ENCODE measurements around the gene GRIN1.
A peak's percentile ranks its signal among the peaks of the same experiment; 100 is the strongest.

GRIN1 gene

DNA sequence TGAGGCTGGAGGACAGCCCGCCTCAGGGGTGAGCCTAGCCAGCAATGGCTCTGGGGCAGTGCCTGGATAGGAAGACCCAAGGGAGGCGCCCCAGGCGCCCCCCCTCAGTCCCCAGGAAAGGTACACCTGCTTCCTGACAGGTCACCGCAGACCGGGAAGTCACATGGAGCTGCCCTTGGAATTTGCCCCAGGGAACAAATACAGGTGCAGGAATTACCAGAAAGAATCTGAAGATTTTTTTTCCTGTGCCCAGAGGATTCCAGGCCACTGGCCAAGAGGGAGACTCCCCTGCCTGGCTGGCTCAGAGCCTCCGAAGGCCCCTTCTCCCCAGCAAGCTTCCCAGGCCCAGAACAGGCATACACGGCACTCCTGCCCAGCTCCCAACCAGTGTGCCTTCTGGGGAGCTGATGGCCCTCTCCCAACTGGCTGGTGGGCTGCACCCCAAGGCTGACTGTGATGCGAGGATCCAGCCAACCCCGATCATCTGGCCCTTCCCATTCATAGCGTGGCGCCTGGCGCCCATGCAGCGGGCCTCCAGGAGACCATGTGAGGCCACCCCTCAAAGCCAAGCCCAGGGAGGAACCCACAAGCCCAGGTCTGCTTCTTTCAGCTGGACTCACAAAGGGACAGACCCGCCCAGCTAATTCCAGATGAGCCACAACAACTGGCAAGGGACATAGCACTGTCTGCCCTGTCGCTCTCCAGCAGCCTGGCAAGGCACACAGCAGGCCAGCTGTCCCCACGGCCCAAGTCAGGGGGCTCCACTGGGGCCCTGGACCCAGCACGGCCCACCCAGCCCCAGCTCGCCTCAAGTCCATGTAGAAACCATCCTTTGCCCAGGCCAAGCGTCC, 59.3 kb downstream of the GRIN1 start:
- DNase-seq: no peak

DNA sequence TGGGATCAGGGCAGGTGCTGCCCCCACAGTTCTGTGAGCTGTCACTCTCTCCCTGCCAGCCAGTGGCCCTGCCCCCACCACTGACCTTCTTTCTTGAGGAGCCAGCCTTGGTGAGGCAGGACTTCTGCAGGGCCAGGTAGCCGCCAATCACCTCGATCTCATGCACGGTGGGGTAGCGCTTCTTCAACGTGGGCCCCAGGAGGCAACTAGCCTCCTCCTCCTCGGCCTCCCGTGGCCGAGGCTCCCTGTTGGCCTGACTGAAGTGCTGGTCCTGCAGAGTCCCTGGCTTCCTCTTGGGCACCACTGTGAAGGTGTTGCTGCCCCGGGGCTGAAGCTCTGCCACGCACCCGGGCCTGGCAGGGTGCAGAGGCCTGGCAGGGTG, 59.9 kb downstream of the GRIN1 start:
- DNase-seq: no peak

DNA sequence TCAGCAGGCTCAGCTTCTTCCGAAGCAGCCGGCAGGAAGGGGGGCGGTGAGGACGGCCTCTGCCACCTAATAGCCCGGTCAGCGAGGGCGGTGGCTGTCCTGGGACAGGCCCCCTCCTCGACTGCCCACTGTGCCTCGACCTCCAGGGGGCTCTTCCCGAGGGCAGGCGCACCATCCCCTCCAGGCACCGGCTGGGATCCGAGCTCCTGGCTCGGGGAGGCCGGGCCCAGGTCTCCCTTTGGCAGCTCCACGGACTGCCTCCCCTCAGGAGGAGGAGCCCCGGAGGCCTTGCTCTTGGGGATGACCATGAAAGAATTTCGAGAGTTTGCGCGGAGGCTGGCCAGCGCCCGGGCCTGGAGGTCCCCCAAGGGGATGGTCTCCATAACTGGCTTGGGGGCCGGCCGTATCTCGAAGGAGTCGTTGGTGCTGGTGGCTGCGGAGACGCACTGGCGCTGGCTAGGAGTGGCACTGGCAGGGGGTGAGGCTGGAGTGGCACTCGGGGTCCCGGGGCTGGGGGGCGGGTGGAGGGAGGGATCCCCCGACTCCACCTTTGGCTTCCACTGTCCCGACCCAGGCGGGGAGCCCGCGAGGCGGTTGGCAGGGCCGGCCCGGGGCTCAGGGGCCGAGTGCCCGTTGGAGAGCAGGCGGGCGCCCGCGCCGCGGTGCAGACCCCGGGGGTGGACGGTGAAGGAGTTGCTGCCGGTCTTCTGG, 60.6 kb downstream of the GRIN1 start:
- DNase-seq: no peak

DNA sequence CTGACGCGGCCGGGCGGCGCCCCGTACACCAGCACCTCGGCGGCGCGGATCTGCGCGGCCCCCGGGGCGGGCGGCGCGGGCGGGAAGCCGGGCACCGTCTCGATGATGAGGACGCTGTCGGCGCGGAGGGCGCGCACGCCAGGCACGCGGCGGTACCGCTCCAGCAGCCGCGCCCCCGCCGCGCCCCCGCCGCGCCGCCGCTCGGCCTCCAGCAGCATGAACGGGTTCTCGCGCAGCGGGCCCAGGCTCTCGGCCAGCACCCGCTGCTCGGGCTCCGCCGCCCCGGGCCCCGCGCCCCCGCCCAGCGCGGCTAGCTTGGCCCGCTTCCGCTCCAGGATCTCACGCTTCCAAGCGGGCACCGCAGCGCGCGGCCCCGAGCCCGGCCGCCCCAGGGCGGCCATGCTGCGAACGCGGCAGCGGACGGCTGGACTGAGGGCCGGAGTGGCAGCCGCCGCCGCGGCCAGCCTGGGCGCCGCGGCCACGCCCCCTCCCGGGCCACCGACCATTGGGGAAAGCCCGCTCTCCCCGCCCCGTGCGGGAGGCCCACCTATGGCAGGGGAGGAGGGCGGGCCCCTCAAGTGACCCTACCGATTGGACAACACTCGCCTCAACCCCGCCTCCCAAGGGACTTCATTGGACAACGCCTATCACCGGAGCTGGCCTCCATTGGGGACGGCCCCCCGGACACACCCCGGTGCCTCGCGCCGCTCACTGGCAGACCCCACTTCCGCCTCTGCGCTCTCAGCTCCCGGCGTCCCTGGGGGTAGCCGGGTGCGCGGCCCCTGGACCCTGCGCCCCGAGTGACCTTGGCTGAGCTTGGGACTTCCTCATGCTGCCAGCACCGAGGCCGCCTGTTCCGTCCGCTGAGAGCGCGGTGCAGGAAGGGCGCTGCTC, 61.6 kb downstream of the GRIN1 start, which contains the start of gene TPRN:
Gene TPRN (minus strand): TSS at position 431 of the 894 bp plus-strand sequence. CDS start 30 bp downstream, at position 401.
- peak; percentile 100 for DNase-seq

DNA sequence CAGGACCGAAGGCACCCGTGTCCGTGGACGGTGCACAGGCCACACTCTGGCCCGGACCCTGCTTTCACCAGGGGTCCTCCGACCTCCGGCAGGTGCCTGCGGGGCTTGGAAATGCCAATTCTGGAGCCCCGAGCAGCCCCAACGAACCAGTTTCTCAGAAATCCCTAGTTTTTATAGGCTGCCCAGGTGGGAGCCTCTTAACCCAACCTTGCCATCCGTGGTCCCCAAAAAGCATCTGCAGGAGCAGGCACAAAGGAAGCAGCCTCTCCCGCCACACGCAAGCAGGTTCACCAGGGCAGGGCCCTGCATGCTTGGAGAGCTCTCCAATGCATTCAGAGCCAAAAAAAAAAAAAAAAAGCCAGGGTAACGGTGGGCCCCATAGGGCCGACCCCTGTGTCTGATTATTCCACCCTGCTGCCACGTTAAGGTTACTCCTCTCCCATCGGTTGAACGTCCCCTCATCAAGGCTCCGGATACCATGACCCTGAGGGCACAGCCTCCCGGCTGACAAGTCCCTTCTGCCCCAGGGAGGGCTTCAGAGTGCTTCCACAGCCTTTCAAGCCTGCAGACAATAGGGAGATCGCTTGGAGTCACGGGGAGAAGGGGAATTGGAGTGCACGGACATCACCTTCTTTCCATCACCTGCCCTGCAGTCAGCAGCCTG, 62.4 kb downstream of the GRIN1 start:
- no peak for DNase-seq

DNA sequence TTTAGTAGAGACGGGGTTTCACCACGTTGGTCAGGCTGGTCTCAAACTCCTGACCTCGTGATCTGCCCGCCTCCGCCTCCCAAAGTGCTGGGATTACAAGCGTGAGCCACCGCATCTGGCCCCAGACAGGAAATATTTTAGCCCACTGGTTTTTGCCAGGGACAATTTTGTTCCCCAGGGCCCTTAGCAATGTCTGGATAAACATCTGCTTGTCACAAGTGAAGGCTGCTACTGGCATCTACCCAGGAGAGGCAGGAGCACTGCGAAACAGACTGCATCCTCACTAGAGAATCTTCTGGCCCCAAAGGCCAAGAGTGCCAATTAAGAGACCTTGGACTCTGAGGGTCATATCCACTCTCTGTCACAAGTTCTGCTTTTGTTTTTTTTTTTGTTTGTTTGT, 64.0 kb downstream of the GRIN1 start:
- DNase-seq: no peak

DNA sequence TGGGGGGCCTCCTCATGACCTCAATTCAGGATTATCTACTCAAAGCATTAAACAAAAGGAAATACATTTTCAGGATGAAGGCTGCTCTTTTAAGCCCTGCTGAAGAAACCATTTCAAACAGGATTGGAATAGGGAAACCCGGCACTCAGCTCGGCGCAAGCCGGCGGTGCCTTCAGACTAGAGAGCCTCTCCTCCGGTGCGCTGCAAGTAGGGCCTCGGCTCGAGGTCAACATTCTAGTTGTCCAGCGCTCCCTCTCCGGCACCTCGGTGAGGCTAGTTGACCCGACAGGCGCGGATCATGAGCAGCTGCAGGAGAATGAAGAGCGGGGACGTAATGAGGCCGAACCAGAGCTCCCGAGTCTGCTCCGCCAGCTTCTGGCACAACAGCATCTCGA, 65.8 kb downstream of the GRIN1 start:
- DNase-seq: no peak

DNA sequence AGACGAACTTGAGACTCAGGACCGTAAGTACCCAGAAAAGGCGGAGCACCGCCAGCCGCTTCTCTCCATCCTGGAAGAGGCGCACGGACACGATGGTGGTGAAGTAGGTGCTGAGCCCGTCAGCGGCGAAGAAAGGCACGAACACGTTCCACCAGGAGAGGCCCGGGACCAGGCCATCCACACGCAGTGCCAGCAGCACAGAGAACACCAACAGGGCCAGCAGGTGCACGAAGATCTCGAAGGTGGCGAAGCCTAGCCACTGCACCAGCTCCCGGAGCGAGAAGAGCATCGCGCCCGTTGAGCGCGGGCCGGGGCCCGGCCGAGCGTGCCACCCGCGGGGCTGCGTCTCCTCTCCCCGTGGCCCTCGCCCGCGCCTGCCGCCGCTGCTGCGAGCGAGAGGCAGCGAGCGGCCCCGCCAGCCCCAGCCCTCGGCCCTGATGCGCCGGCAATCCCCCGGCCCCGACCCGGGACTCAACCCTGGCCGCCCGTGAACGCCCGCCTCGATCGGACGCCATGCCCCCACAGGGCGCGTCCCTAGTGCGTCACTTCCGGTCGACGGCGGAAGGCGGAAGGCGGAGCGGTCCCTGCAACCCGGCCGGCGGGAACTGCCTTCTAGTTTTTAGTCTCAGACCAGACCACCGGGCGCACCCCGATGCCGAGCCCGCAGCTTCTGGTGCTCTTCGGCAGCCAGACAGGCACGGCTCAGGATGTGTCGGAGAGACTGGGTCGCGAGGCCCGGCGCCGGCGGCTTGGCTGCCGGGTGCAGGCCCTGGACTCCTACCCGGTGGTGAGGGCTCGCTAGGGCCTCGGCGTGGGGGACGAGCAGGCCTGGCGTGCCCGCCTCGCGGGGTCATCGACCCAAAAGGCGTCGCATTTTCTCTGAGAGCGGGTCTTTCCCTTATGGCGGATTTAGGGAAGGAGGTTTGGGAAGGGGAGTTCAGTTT, 66.4 kb downstream of the GRIN1 start, which contains the start of the genes NDOR1 and TMEM203:
Gene NDOR1 (plus strand): TSS at position 575 of the 944 bp plus-strand sequence. CDS start 78 bp downstream, at position 653.
Gene TMEM203 (minus strand): TSS at position 523 of the 944 bp plus-strand sequence. CDS start 234 bp downstream, at position 289.
- peak; percentile 92 for DNase-seq

DNA sequence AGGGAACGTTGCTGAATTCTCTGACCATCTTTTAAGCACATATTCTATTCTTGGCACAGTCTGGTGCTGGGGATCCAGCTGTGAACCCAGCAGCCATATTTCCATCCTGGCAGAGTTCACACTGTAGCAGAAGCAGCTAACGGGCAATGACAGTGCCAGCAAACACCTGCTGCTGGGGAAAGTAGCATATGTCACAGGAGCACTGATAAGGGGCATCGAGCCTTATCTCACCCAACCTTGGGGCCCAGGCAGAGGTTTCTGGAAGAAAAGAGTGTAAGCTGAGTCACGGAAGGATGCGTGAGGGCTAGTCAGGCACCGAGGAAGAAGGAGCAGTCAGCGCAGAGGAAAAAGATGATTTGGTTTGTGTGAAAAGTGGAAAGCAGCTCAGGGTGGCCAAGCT, 67.6 kb downstream of the GRIN1 start:
- DNase-seq: no peak

DNA sequence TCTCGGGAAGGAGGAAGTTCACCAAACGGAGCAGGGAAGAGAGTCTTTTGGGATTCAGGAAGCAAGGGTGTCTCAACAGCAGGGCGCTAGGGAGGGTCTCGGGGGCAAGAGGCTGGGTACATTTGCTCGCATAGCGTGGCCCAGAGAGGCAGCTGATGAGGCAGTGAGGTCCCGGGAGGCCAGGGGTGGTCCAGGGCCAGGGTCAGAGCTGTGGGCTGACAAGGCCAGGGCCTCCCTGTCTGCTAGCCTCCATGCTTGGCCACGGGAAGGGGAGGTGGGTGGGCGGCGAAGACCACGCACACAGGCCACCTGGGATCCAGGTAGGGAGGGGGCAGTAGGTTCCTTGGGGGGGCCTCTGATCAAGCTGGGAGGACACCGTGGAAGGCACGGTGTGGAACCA, 72.6 kb downstream of the GRIN1 start:
- no peak for DNase-seq

DNA sequence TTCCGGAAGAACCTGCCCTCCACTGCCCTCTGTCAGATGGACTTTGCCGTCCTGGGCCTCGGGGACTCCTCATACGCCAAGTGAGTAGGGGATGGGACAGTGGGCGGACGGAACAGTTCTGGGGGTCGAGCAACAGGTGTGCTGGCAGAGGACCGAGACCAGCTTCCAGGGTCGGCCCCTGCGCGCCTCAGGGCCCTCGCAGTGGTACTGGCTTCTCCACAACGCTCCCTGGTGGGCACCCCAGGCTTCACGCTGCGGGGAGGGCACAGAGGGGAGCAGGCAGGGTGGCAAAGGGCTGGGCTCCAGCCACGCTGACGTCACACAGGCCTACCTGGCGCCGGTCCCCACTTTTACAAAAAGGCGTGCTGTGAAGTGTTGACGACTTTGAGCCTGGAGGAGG, 73.6 kb downstream of the GRIN1 start:
- no peak for DNase-seq

DNA sequence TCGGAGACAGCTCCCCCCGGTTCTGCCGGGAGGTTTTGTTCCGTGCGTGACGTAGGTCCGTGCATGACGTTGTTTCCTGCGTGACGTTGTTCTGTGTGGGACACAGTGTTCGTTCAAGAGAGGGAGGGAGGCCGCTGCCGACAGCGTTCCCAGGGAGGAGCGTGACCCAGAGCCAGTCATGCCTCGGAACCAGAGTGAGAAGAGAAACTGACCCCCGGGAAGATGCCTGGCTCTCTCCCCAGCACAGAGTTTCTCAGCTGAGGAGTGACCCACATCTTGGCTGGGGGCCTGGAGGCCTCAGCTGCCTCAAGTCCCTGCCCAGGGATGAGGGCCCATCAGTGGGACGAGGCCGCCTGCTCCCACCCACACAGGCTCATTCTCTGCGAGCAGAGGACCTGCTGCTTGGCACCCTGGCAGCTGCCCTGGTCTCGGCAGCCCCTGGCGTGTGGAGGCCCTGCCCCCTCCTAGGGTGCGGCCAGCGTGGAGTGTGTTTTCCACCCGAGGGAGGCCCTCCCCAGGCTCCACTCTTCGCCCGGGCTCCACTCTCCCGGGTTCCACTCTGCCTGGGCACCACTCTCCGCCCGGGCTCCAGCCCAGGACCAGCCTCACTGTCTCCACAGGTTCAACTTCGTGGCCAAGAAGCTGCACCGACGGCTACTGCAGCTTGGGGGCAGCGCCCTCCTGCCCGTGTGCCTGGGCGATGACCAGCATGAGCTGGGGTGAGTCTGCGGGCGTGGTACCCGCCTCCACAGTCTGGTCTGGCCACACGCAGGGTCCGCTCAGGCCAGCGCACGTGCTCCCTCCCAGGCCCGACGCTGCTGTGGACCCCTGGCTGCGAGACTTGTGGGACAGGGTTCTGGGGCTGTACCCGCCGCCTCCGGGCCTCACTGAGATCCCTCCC, 74.5 kb downstream of the GRIN1 start:
- no peak for DNase-seq

DNA sequence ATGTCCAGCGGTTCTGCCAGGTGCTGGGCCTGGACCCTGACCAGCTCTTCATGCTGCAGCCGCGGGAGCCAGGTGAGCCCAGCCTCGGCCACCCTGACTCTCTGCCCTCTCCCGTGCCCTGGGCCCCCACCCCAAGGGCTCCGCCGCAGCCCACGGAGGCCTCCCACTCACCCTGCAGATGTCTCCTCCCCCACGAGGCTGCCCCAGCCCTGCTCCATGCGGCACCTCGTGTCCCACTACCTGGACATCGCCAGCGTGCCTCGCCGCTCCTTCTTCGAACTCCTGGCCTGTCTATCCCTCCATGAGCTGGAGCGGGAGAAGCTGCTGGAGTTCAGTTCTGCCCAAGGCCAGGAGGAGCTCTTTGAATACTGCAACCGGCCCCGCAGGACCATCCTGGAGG, 75.7 kb downstream of the GRIN1 start:
- DNase-seq: no peak

DNA sequence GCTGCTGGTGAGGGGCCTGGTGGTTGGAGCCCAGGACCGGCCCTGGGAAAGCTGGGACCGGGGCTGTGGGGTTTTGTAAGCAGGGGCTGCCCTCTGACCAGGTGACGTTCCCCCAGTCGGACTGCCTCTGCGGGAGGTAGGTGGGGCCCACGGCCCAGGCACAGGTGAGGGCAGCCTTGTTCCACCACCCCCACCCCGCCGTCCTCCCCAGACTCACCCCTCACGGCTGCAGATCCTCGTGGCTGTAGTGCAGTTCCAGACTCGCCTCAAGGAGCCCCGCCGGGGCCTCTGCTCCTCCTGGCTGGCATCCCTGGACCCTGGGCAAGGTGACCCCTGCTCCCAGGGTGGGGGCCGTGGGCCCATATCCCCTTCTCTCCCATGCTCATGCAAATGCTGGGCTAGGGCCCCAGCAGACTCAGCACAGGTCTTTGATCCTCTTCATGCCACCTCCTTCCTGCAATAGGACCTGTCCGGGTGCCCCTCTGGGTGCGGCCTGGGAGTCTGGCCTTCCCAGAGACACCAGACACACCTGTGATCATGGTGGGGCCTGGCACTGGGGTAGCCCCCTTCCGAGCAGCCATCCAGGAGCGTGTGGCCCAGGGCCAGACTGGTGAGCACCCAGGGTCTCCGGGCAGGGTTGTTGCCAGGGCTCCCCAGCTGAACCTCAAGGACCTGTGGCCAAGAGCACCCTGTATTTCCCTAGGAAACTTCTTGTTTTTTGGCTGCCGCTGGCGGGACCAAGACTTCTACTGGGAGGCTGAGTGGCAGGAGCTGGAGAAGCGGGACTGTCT, 76.4 kb downstream of the GRIN1 start:
- no peak for DNase-seq

DNA sequence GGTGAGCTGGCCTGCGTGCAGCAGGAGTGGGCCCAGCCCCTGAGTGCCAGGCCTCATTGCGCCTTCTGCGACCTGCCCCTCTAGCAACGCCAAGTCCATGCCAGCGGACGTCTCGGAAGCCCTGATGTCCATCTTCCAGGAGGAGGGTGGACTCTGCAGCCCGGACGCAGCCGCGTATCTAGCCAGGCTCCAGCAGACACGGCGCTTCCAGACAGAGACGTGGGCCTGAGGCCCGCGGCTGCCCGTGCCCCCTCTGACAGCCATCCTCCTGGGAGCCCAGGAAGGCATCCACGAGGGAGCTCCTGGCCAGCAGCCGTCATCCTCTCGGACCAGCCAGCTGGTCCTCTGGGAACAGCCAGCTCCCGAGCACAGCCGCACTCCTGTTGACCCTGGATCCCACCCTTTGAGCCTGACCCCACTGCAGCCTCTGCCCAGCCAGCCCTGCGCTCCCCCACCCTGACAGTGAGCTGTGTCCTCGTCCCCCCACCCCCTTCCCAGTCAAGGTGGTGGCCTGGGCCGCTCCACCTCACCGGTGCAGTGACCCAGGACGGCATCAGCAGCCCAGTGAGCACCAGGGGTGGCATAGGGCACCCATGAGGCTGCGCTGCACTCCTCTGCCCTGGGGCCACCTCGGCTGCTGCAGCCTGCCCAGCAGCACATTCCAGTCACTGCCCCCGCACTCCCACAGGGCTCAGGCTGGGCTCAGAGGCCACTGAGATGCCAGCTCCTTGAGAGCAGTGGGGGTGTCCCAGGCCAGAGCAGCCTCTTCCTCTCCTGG, 77.4 kb downstream of the GRIN1 start:
- DNase-seq: no peak

DNA sequence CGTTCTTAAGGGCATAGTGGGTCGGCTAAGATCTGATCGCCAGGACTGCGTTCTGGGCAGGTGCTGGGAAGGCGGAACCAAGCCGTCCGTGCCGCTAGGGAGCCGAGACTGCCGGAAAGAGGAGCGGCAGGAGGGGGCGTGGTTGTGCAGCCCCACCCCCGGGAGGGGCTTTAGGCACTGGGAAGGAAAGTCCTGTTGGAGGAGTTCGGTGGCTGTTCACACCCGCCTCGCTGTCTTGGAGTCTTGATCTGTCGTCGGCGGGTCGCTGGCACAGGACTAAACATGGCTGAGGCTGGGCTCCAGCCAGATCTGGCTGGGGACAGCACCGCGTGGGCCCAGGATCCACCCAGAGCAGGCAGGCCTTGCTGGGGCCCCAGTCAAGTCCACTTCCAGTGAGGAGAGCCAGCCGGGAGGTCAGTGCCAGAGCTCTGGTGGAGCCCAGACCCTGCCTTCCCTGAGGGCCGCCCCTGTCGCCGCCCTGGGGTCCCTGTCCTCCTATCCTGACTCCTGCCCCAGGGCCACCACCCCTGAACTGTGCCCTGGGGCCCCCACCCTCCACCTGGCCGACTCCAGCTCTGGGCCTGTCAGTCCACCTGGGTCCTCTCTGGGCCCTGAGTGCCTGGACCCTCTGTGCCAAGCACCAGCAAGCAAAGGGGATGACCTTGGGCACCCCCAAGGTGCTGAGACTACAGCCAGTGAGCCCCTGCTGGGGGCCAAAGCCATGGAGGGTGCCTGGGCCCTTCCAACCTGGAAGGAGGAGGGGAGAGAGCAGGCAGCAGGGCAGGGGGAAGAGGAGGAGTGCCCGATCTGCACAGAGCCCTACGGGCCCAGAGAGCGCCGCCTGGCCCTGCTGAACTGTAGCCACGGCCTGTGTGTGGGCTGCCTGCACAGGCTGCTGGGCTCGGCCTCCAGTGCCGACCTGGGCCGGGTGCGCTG, 78.6 kb downstream of the GRIN1 start:
- DNase-seq: peak; percentile 77

DNA sequence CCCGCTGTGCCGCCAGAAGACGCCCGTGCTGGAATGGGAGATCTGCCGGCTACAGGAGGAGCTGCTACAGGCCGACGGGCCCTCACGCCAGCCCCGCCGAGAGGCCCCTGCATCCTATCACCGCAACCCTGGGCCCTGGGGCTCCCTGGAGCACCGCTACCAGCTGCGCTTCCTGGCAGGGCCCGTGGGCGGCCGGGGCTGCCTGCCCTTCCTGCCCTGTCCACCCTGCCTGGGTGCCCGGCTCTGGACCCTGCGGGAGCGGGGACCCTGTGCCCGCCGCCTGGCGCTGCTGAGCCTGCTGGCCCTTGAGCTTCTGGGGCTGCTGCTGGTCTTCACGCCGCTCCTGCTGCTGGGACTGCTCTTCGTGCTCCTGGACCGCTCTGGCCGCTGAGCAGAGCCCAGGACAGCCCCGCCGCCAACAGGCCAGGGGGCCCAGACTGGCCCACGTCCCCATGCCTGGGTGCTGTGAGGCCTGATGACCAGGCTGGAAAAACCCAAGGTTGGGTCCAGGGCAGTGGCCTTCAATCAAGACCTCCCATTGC, 79.3 kb downstream of the GRIN1 start:
- no peak for DNase-seq

Measured in NCI-H69 (cell line).